GM19455 (cell line): ENCODE results near the gene TNC.

Experiments
- ATAC-seq: cut with Tn5 transposase; IDR thresholded peaks from one replicate; pipeline ENCODE4 v1.9.1; 2021; ENCODE audit not compliant: unreplicated experiment

Gene TNC

GRCh38 chr9:115058175-115058574, 59.8 kb downstream of the TNC start:
- ATAC-seq, result no peak

GRCh38 chr9:115057559-115057958, 60.4 kb downstream of the TNC start:
- ATAC-seq, result no peak

DNA sequence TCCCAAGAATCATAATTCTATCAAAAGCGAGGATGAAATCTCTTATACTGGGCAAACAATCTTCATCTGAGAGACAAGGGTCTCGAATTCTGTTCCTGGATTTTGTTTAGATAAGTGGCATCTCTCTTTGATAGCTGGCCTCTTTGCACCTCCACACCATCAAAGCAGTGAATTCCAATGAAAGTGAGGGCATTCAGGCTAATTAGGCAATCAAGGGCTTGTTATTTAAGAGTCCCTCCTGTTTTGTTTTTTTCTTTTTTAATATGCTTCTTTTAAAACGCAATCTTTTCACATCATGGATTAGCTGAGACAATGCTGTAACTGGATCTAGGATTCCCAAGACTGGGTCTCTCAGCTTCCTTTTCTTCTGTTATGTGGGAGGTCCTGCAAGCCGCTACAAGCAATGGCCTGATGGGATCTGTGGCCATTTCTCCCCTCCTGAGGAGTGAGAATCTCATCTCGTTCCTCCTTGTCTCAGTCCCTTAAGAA, 67.9 kb downstream of the TNC start:
- no peak for ATAC-seq

GRCh38 chr9:115046824-115047223, 71.1 kb downstream of the TNC start:
- ATAC-seq, result no peak

DNA sequence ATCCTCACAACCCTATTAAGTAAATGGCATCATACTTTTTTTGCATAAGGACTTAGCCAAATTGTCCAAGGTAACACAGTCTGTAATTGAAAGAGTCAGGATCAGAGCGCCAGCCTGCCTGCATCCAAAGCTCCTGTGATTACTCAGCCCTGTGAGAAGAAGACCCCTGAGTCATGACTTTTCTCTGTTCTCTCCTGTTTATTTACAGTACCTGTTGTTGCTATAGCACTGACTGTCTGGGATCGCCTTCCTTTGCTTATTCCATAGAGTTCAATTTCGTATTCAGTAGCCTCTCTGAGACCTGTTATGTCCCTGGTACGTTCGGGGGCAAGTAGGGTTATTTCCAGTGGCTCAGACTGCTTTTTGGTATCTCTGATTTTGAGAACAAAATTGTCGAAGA, 71.8 kb downstream of the TNC start:
- ATAC-seq, result no peak

DNA sequence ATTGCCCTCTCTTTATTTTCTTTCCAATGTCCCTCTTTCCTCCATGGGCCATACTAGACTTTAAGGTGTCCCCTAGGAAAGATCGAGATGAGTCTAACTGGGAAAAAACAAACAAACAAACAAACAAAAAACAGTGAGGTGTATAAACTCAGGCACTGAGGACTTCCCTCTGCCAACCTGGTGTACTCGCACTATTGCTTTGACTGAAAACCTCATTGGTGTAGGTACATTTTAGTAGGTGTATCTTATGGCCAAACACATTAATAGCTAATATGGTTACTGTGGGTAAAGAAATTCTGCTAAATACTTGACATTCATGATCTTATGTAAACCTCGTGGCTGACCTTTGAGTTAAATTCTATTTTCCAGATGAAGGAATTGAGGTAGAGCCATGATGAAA, 74.3 kb downstream of the TNC start:
- no peak for ATAC-seq

- ATAC-seq, result no peak
Observed at GRCh38 chr9:115042781-115043509, 75.0 kb downstream of the TNC start.

- ATAC-seq, result no peak
Observed at GRCh38 chr9:115039516-115040120, 78.3 kb downstream of the TNC start.

- ATAC-seq, result no peak
Observed at GRCh38 chr9:115038178-115038577, 79.8 kb downstream of the TNC start.

DNA sequence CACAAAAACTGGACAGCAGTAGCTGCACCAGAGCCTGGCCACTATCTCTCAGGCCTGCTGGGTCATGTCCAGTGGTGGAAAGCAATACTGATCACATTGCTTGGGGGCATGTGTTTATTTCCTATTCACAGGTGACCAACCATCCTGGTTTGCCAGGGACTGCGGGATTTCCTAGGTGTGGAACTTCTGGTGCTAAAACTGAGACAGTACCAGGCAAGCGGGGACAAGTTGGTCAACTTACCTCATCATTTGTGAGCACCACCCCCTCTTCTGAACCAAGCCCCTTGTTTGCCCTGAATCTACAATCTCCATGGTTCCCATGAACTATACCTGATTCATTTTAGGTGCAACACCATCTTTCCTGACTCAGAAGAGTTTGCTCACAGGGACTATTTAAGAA, 81.3 kb downstream of the TNC start:
- ATAC-seq, result no peak

- ATAC-seq, result peak; percentile 95
Observed at GRCh38 chr9:115035841-115036612, 81.9 kb downstream of the TNC start.

DNA sequence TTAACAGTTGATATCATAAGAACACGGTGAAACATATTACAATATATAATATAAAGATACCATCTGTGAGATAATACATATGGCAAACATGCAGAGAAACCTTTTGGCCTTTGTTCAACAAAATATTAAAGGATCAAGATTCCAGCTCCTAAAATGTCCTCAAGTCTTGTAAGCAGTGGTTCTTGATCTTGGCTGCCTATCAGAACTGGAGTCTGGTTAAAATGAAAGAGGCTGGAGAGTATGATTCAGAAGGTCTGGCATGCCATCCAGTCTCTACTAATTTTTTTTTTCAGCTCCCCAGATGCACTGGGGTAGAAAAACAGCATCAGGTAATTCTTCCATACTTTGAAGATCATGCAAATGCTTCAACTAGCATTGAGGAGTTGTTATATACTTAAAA, 83.2 kb downstream of the TNC start:
- ATAC-seq, result no peak

- ATAC-seq, result no peak
Observed at GRCh38 chr9:115033800-115034199, 84.2 kb downstream of the TNC start.

GRCh38 chr9:115032296-115032695, 85.7 kb downstream of the TNC start:
- no peak for ATAC-seq

DNA sequence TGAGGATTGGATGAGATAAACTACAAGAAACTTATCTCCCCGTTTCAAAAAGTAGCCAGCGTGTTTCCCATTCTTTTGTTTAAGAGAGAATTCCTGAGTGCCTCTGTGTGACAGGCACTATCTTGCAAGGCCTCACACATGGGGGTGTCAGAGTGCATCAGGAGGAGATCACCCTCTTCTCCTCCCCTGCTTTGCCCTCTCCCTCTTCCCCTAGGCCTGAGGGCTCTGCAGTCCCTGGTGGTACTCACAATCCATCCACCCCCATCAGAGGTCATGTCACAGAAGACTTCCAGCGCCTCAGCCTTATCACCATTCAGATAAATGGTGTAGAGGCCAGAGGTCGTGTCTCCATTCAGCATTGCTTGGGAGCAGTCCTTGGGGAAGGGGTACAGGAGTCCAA, 88.0 kb downstream of the TNC start:
- no peak for ATAC-seq

- ATAC-seq, result no peak
Observed at GRCh38 chr9:115025721-115026120, 92.2 kb downstream of the TNC start.

- ATAC-seq, result no peak
Observed at GRCh38 chr9:115024925-115025535, 92.9 kb downstream of the TNC start.

GRCh38 chr9:115022760-115023434, 95.1 kb downstream of the TNC start:
- no peak for ATAC-seq

DNA sequence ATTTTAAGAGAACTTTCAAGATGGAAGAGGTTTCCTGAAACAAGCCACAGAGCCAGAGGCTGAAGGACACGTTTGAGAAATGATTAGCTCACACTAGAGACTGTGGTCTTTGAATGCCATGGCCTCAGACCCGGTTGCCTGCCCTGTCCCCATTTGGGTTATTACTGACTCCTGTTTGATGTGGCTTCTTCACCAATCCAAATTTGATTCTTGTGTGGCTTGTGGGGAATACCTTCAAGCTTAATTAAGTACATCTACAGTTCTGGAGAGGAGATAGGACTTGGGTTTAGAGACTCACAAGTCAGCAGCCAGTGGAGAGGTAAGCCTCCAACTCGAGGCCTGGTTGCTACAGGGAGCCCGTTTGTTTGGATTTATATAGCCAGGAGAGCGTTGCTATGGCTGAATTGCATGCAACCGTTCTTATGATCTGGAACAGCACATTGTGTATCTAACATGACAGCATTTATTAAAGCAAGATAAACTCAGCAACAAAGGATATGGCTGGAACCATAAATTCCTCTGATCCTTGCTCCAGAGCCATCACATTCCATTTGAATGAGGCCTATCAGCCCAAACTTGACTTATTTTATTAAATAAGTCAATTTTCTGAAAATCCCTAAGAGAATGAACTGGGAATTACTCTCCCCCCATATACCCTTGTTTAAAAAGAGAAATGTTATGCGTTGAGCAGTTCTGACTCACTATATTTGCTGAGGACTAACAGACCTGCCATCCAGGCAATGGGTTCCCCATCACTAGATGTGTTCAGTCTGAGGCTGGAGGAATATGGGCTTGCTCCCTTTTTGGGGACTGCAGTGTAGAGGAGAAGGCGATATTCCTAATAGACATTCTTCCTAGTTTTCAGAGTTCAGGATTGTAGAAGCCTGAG, 99.2 kb downstream of the TNC start:
- no peak for ATAC-seq

DNA sequence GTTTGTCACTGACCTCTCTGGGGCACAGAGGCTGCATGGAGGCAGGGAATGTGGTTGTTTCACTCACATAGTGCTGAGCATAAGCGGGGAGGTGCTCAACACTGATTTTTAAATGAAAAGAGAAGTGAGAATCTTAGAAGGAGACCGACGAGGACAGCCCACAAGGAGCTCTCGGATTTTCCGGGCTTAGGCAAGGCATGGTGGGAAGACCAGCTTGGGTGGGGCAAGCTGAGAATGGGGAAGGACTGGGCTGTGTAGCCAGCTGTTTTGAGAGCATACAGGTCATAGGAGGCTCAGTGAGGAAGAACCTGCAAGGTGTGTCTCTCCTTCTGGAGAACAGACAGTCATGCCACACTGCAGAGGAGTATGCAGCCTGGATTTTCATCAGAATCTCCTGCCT, 101.6 kb downstream of the TNC start:
- no peak for ATAC-seq
